Nucleus accumbens (tissue), 56 donors: ENCODE data around the gene PPP1R12A.
A peak's percentile ranks its signal among the peaks of the same experiment; 100 is the strongest.

Experiments
- DNase-seq, 56 donors: peaks; one replicate each; lab custom pipeline; 2025; lab: John Stamatoyannopoulos, UW

Gene PPP1R12A

GRCh38 chr12:79936670-79937069 is 1.8 kb upstream of the PPP1R12A start:
- DNase-seq = no peak

- DNase-seq = peak in 3 of 56 donors; percentile 48 to 57 (median 48)
Measured at GRCh38 chr12:79935624-79936345, 888 bp upstream of the PPP1R12A start.

GRCh38 chr12:79934281-79935020 is 446 bp downstream of the PPP1R12A start:
- peak in 43 of 56 donors; percentile 37 to 81 (median 69) for DNase-seq

GRCh38 chr12:79933532-79934264 is 1.2 kb downstream of the PPP1R12A start:
- peak in 7 of 56 donors; percentile 2 to 29 (median 16) for DNase-seq

- no peak for DNase-seq
Measured at GRCh38 chr12:79933043-79933442, 1.9 kb downstream of the PPP1R12A start.

- no peak for DNase-seq
Measured at GRCh38 chr12:79932357-79932756, 2.5 kb downstream of the PPP1R12A start.

- DNase-seq = no peak
Measured at GRCh38 chr12:79929065-79929464, 5.8 kb downstream of the PPP1R12A start.

GRCh38 chr12:79927772-79928474 is 7.0 kb downstream of the PPP1R12A start:
- DNase-seq = no peak

GRCh38 chr12:79926951-79927350 is 7.9 kb downstream of the PPP1R12A start:
- DNase-seq = no peak

GRCh38 chr12:79925492-79925891 is 9.4 kb downstream of the PPP1R12A start:
- DNase-seq = no peak

- no peak for DNase-seq
Measured at GRCh38 chr12:79921786-79922185, 13.1 kb downstream of the PPP1R12A start.

GRCh38 chr12:79920421-79921238 is 14.3 kb downstream of the PPP1R12A start:
- no peak for DNase-seq

GRCh38 chr12:79919762-79920161 is 15.1 kb downstream of the PPP1R12A start:
- no peak for DNase-seq

GRCh38 chr12:79916826-79917225 is 18.1 kb downstream of the PPP1R12A start:
- no peak for DNase-seq

GRCh38 chr12:79911889-79912656 is 22.8 kb downstream of the PPP1R12A start:
- DNase-seq = no peak

- DNase-seq = no peak
Measured at GRCh38 chr12:79908366-79908765, 26.5 kb downstream of the PPP1R12A start.

- DNase-seq = no peak
Measured at GRCh38 chr12:79901506-79901905, 33.4 kb downstream of the PPP1R12A start.

- DNase-seq = no peak
Measured at GRCh38 chr12:79900951-79901350, 33.9 kb downstream of the PPP1R12A start.

- no peak for DNase-seq
Measured at GRCh38 chr12:79900199-79900598, 34.7 kb downstream of the PPP1R12A start.
